ENCODE measurements around the gene SNED1.

Gene SNED1

GRCh38 chr2:241043581-241043980 lies 45.2 kb downstream of the SNED1 start:
- no peak for DNase-seq (ENCODE audit: low read depth in 3 of 3, low spot score in 1 of 3)

GRCh38 chr2:241047253-241048010 lies 49.0 kb downstream of the SNED1 start:
- DNase-seq (ENCODE audit: low read depth in 3 of 3, low spot score in 1 of 3) = no peak

DNA sequence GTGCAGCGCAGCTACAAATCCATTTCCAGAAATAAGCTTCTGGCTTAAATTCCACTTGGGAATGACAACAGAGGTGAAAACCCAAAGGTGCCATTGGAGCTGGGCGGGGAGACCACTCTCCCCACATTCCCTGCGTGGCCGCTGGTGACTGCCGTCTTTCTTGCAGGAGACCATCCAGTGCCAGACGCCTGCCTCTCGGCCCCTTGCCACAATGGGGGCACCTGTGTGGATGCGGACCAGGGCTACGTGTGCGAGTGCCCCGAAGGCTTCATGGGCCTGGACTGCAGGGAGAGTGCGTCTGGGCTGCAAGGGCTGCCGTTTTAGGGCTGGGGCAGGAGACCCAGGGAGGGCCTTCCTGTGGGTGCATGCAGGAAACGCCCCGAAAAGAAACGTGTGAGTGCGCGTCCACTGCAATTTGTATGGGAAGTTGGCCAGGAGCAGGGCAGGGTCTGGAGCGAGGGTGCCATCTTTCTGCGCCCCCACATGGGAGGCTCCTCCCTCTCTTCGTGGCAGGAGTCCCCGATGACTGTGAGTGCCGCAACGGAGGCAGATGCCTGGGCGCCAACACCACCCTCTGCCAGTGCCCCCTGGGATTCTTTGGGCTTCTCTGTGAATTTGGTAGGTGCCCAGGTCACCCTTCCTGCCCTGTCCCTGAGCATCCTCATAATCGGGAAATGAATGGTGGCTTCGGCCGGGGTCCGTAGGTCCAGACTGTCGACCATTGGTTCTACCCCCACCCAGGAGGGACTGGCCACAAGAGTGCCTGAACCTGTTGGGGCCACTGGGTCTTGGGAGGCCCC lies 49.9 kb downstream of the SNED1 start:
- no peak for DNase-seq (ENCODE audit: low read depth in 3 of 3, low spot score in 1 of 3)

DNA sequence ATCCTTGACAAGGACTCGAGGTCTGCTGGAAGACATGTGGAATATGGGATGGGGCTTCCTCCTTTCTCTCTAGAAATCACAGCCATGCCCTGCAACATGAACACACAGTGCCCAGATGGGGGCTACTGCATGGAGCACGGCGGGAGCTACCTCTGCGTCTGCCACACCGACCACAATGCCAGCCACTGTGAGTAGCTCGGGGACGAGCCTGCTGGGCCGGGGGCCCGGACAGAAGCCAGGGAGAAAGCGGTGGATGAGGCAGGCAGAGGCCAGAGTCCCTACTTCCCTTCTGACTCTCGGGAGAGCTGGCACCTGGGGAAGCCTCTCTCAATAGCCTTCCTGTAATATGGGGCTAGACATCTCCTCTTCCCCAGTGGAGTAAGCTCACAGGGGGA lies 50.5 kb downstream of the SNED1 start:
- DNase-seq (ENCODE audit: low read depth in 3 of 3, low spot score in 1 of 3) = no peak

DNA sequence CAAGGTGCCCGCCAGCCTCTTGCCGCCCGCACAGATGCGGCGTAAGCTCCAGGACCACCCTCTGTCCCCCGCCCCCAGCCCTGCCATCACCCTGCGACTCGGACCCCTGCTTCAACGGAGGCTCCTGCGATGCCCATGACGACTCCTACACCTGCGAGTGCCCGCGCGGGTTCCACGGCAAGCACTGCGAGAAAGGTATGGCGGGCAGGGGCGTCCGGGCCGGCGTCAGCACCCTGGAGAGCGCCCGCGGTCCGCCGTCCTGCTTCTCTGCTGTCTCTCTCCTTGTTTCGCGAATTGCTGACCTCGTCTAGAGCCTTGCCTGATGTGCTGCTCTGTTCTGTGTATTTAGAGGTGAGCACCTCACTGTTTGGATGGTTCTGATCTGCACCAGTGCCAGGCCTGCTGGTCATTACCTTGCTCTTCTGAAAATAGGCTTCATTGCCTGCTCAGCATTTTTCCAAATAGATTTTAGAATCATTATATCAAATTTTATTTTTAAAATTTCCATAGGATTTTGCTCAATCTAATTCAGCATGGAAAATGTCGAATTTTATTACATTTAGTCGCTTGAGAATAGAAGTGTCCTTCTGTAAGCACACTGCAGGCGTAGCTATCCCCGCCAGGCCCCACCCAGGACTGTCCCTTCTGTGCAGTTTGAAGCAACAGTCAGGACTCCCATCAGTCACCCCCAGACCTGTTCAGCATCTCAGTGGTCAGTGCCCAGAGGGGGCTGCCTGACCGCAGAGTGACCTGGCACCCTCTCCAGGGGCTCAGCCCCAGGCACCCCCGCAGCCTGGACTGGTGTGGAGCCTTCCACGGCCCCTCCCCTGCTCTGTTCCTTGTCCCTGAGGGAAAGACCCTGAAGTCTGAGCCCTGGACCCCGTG lies 51.6 kb downstream of the SNED1 start:
- DNase-seq (ENCODE audit: low read depth in 3 of 3, low spot score in 1 of 3) = no peak

- DNase-seq (ENCODE audit: low read depth in 3 of 3, low spot score in 1 of 3) = no peak
These were observed 52.5 kb downstream of the SNED1 start for GRCh38 chr2:241050624-241051577.

GRCh38 chr2:241051578-241052487 lies 53.4 kb downstream of the SNED1 start:
- no peak for DNase-seq (ENCODE audit: low read depth in 3 of 3, low spot score in 1 of 3)

- no peak for DNase-seq (ENCODE audit: low read depth in 3 of 3, low spot score in 1 of 3)
These were observed 54.4 kb downstream of the SNED1 start for GRCh38 chr2:241052677-241053360.

DNA sequence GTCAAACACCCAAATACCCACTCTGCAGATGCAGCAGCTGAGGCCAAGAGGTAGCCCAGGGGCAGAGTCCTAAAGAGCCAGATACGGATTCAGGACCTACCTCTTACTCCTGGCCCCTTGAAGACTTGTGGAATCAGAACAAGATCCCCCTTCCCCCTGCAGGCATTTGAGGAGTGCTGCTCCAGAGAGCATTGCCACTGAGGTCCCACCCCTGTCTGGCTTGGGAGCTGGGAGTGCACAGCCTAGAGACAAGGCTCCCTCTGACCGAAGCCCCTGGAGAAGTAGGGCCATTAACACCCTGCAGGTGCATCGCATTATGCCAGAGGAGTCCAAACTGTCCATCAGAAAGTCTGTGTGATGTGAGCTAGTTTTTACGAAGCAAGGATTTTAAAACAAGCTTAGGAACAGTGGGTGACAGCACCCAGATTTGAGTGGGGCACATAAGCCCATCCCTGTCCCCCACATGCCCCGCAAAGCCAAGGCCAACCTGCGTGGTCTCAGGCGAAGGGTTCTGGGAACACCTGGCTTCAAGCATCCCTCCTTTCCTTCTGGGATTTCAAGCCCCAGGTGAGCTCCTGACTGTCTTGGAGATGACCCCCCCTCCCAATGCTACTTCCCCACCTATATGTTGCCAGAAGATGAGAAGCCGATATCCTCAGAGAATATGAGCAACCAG lies 55.3 kb downstream of the SNED1 start:
- DNase-seq (ENCODE audit: low read depth in 3 of 3, low spot score in 1 of 3) = no peak

DNA sequence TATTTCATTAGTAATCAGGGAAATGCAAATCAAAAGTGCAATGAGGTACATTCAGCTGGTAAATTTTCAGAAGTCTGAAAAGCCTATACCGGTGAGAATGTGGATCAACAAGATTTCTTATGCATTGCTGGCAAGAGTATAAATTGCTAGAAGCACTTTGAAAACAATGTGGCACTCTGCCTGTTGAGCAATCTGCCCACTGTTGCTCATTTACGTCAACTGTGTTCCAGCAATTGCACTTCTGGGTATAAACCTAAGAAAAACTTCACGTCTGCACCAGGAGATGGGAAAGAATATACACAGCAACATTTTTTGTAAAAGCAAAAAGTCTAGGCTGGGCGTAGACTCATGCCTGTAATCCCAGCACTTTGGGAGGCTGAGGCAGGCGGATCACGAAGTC lies 62.9 kb downstream of the SNED1 start:
- DNase-seq (ENCODE audit: low read depth in 3 of 3, low spot score in 1 of 3) = no peak

DNA sequence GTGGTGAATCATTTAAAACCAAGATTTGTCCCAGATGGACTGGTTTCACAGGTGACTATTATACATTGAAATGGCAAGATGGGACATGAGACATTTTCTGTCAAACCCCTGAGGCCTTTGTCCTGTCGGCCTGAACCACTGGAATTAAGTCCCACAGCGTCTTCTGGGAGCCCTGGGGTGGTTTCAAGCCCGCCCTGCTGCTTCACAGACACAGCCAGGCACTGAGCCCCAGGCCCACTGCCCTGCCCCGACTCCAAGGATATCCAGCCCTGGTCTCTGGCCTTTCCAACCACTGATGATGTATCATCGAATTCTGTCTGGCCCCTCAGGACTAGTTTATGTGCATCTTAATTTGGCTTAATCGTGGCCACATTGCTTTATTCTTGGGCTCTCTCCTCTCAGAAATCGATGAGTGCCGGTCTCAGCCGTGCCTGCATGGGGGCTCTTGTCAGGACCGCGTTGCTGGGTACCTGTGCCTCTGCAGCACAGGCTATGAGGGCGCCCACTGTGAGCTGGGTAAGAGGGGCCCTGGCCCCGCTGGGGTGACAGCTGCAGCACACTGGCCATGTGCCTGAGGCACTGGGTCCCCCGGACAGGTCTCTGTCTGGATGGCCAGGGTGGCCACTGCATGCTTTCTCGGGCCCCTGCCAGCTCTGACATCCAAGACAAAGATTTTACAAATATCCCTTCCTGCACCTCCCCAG lies 64.1 kb downstream of the SNED1 start:
- DNase-seq (ENCODE audit: low read depth in 3 of 3, low spot score in 1 of 3) = no peak

- no peak for DNase-seq (ENCODE audit: low read depth in 3 of 3, low spot score in 1 of 3)
These were observed 64.7 kb downstream of the SNED1 start for GRCh38 chr2:241063093-241063551.

DNA sequence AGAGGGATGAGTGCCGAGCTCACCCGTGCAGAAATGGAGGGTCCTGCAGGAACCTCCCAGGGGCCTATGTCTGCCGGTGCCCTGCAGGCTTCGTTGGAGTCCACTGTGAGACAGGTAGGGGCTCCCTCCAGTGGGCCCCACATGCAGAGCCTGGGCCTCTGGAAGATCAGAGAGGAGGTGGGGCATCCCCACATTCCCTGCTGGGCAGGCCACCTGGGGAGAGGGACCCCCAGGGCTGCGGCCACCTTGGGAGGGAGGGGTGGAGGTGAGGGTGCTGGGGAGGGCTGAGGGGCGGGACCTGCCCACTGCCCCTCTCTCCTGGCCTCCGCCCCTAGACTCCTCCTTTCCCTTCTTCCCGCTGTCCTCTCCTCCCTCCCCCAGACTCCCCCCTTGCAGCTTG lies 65.2 kb downstream of the SNED1 start:
- DNase-seq (ENCODE audit: low read depth in 3 of 3, low spot score in 1 of 3) = no peak

GRCh38 chr2:241064008-241064801 lies 65.8 kb downstream of the SNED1 start:
- peak in 2 of 3 donors; percentile 23 to 24 for DNase-seq (ENCODE audit: low read depth in 3 of 3, low spot score in 1 of 3)

DNA sequence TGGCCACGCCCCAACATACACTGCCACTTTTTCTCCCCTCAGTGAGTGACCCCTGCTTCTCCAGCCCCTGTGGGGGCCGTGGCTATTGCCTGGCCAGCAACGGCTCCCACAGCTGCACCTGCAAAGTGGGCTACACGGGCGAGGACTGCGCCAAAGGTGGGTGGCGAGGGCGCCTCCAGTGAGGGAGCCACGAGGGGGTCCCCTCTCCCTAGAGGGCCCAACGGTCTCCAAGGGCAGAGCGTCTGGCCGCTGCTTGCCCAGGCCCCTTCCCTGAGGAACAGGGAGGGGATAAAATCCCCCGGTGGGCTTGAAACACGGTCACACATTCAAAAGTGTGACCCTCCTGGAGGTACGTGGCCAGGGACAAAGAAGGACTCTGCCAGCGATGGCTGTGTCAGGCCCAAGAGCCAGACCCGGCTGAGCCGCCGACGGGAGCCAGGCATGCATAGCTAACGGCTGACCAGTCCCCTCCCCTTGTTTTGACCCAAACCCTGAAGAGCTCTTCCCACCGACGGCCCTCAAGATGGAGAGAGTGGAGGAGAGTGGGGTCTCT lies 66.5 kb downstream of the SNED1 start:
- DNase-seq (ENCODE audit: low read depth in 3 of 3, low spot score in 1 of 3) = no peak

DNA sequence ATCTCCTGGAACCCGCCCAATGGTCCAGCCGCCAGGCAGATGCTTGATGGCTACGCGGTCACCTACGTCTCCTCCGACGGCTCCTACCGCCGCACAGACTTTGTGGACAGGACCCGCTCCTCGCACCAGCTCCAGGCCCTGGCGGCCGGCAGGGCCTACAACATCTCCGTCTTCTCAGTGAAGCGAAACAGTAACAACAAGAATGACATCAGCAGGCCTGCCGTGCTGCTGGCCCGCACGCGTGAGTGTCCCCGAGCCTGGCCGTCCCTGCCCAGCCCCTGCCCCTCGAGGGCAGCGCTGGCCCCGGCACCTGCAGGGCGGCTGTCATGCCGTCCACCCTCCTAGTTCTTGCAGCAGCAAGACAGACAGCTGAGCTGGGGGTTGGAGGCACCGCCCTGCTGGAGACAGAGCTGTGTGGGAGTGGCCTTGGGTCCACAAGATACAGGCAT lies 67.0 kb downstream of the SNED1 start:
- DNase-seq (ENCODE audit: low read depth in 3 of 3, low spot score in 1 of 3) = no peak

Data from stimulated activated CD4-positive, alpha-beta T cell treated with anti-CD3 and anti-CD28 coated beads, TNF-alpha, amount 100 ng/mL, for 1 hour (primary cell).